Activated naive CD4-positive, alpha-beta T cell treated with anti-CD3 and anti-CD28 coated beads, Interleukin-2, amount 50 U/mL, for 72 hours (primary cell): ENCODE data around the gene CCIN. TPM values are rescaled to one million over a fixed set of nuclear protein-coding genes. Genes with fewer than 3 reads are reported as not detected.
"Not testable (repeated sequence)": the region's sequence is repeated elsewhere in the genome, so short reads cannot be mapped to it uniquely, and the experiment has no call there.

Experiments used
- ATAC-seq, 2 donors: fragments of 150-1000 bp; cut with Tn5 transposase; 2 replicates each; pipeline ENCODE4 v1.10.0; 2021; ENCODE audit warnings: mild to moderate bottlenecking in 2 of 2, moderate library complexity in 2 of 2
- DNase-seq, 2 donors: peaks; one replicate each; pipeline ENCODE4 v3.0.0; 2021 to 2022; ENCODE audit warnings: low spot score in 2 of 2
- H3K27ac Mint-ChIP-seq, 2 donors: one replicate each; pipeline ENCODE4 v1.8.0; 2022; ENCODE audit warnings: mild to moderate bottlenecking in 2 of 2, mixed read lengths in 2 of 2
- H3K36me3 Mint-ChIP-seq, 2 donors: one replicate each; pipeline ENCODE4 v1.8.0; 2022; ENCODE audit warnings: mixed read lengths in 2 of 2
- H3K9me3 Mint-ChIP-seq, 2 donors: one replicate each; pipeline ENCODE4 v1.8.0; 2022; ENCODE audit warnings: mixed read lengths in 2 of 2
- total RNA-seq, 2 donors: library from RNA; stranded (reverse); gene quantifications; one replicate each; pipeline ENCODE4 v1.2.3, GENCODE V29; 2022

The CCIN gene
- not detected for total RNA-seq

GRCh38 chr9:36169166-36169565, at the start of gene CCIN:
Gene CCIN (plus strand): TSS chr9:36169388. CDS start chr9:36169503, 115 bp downstream.
- DNase-seq (no peak), ATAC-seq (no peak)
- H3K27ac Mint-ChIP-seq: no peak within 1 kb of the TSS

GRCh38 chr9:36119476-36119875, 49.7 kb upstream of the CCIN start:
- no peaks in the 10 kb centered on the region for H3K36me3 Mint-ChIP-seq
- H3K27ac Mint-ChIP-seq: no peak overlapping the region
- no peak for DNase-seq
- H3K9me3 Mint-ChIP-seq: no peaks in the 10 kb centered on the region
- no peak for ATAC-seq

More at GRCh38 chr9:36169166-36169565, at the start of gene CCIN:
- Mint-ChIP-seq H3K36me3 (no peaks in the 10 kb centered on the region), H3K9me3 (no peaks in the 10 kb centered on the region)

- H3K27ac Mint-ChIP-seq: no peak overlapping the region
- H3K36me3 Mint-ChIP-seq: no peaks in the 10 kb centered on the region
- DNase-seq: no peak
- H3K9me3 Mint-ChIP-seq: no peaks in the 10 kb centered on the region
- ATAC-seq: no peak
Measured at GRCh38 chr9:36120705-36121104, 48.5 kb upstream of the CCIN start.

GRCh38 chr9:36121971-36122370, 47.2 kb upstream of the CCIN start:
- Mint-ChIP-seq H3K9me3 (no peaks in the 10 kb centered on the region), H3K27ac (no peak overlapping the region), H3K36me3 (no peaks in the 10 kb centered on the region)
- no peak for DNase-seq
- ATAC-seq: no peak

GRCh38 chr9:36123515-36123914, 45.7 kb upstream of the CCIN start:
- ATAC-seq (no peak), DNase-seq (no peak)
- no peak overlapping the region for H3K27ac Mint-ChIP-seq
- H3K36me3 Mint-ChIP-seq: no peaks in the 10 kb centered on the region
- H3K9me3 Mint-ChIP-seq: no peaks in the 10 kb centered on the region

- Mint-ChIP-seq H3K36me3 (no peaks in the 10 kb centered on the region), H3K9me3 (no peaks in the 10 kb centered on the region), H3K27ac (peak overlapping the region; percentile 31 to 43)
- no peak for DNase-seq
- ATAC-seq: peak in 1 of 2 donors; percentile 64
Measured at GRCh38 chr9:36125062-36125855, 43.9 kb upstream of the CCIN start.

- no peak overlapping the region for H3K27ac Mint-ChIP-seq
- no peak for ATAC-seq
- no peaks in the 10 kb centered on the region for H3K36me3 Mint-ChIP-seq
- H3K9me3 Mint-ChIP-seq: no peaks in the 10 kb centered on the region
- no peak for DNase-seq
Measured at GRCh38 chr9:36126016-36126730, 43.0 kb upstream of the CCIN start.

- no peak overlapping the region for H3K27ac Mint-ChIP-seq
Measured at GRCh38 chr9:36127652-36128244, 41.4 kb upstream of the CCIN start.

GRCh38 chr9:36128349-36128748, 40.8 kb upstream of the CCIN start:
- H3K9me3 Mint-ChIP-seq: no peaks in the 10 kb centered on the region
- ATAC-seq: no peak
- no peak for DNase-seq
- no peak overlapping the region for H3K27ac Mint-ChIP-seq
- H3K36me3 Mint-ChIP-seq: no peaks in the 10 kb centered on the region

More at GRCh38 chr9:36127652-36128244, 41.4 kb upstream of the CCIN start:
- DNase-seq (no peak), ATAC-seq (no peak)
- Mint-ChIP-seq H3K9me3 (no peaks in the 10 kb centered on the region), H3K36me3 (no peaks in the 10 kb centered on the region)

GRCh38 chr9:36129139-36129538, 40.0 kb upstream of the CCIN start:
- no peak for DNase-seq
- H3K9me3 Mint-ChIP-seq: no peaks in the 10 kb centered on the region
- H3K27ac Mint-ChIP-seq: no peak overlapping the region
- no peaks in the 10 kb centered on the region for H3K36me3 Mint-ChIP-seq
- ATAC-seq: no peak

GRCh38 chr9:36131666-36132065, 37.5 kb upstream of the CCIN start:
- not testable (repeated sequence) for H3K9me3 Mint-ChIP-seq, ATAC-seq, H3K27ac Mint-ChIP-seq, H3K36me3 Mint-ChIP-seq
- peak in 1 of 2 donors; percentile 28 for DNase-seq

GRCh38 chr9:36132086-36132485, 37.1 kb upstream of the CCIN start:
- no peaks in the 10 kb centered on the region for H3K9me3 Mint-ChIP-seq
- DNase-seq (no peak), ATAC-seq (no peak)
- H3K27ac Mint-ChIP-seq: no peak overlapping the region
- H3K36me3 Mint-ChIP-seq: no peaks in the 10 kb centered on the region

- ATAC-seq (no peak), DNase-seq (no peak)
- Mint-ChIP-seq H3K9me3 (no peaks in the 10 kb centered on the region), H3K27ac (no peak overlapping the region), H3K36me3 (no peaks in the 10 kb centered on the region)
Measured at GRCh38 chr9:36134761-36135505, 34.3 kb upstream of the CCIN start.

GRCh38 chr9:36135741-36136271, 33.4 kb upstream of the CCIN start:
- H3K36me3 Mint-ChIP-seq: no peaks in the 10 kb centered on the region
- H3K9me3 Mint-ChIP-seq: no peaks in the 10 kb centered on the region
- ATAC-seq (no peak), DNase-seq (peak in 1 of 2 donors; percentile 46)
- no peak overlapping the region for H3K27ac Mint-ChIP-seq

- DNase-seq (peak; percentile 80 to 81), ATAC-seq (peak; percentile 98 to 99)
- Mint-ChIP-seq H3K27ac (peak within 1 kb of the TSS; percentile 54 to 88), H3K36me3 (no peaks in the 10 kb centered on the region), H3K9me3 (no peaks in the 10 kb centered on the region)
Measured at GRCh38 chr9:36136272-36136893, 32.8 kb upstream of the CCIN start, which contains the start of gene GLIPR2. Gene GLIPR2 (plus strand): TSS chr9:36136733. CDS start chr9:36136779, 46 bp downstream.

- DNase-seq (no peak), ATAC-seq (peak in 1 of 2 donors; percentile 2)
- Mint-ChIP-seq H3K9me3 (no peaks in the 10 kb centered on the region), H3K27ac (peak overlapping the region; percentile 54 to 88), H3K36me3 (no peaks in the 10 kb centered on the region)
Measured at GRCh38 chr9:36136894-36137391, 32.2 kb upstream of the CCIN start.
